ENCODE measurements around the gene SMIM44. TPM values are rescaled to one million over a fixed set of nuclear protein-coding genes. Genes with fewer than 3 reads are reported as not detected.

Gene SMIM44
- total RNA-seq, 1 experiment from 2014 or later, result not detected

DNA sequence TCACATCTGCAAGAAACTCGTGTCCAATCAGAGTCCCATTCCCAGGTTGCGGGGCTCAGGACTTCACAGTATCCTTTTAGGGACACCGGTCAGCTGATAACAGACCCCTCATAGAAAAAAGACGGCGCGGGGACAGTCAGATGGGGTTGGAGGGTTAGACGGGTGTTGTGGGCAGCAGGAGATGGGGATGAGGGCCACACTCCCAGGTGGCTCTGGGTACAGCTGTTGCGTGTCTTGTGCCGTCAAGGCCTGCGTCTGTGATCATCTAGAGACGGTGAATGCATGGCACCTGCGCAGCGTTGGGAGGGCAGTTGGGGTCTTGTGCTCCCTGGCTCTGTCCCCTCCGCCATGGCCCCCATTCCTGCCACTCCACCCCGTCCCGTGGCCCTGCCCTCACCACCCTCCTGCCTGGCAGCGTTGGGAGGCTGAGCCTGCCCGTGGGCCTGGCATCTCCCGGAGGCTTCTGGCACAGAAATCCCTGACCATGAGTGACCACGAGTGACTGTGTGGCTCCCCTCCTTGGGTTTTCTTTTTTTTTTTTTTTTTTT is 41.7 kb upstream of the SMIM44 start:
- H3K4me1 ChIP-seq (replicated peaks; ENCODE audit: insufficient read depth), result no peaks in the 10 kb centered on the region
- H3K27ac ChIP-seq, result no peak overlapping the region
- H4K20me1 ChIP-seq (ENCODE audit: insufficient read depth), result no peaks in the 10 kb centered on the region
- H3K27me3 ChIP-seq (ENCODE audit: insufficient read depth, low read depth), result no peaks in the 10 kb centered on the region
- H3K4me2 ChIP-seq, result no peak overlapping the region
- H3K79me2 ChIP-seq (ENCODE audit: low read depth), result no peaks in the 10 kb centered on the region; the same call in 1 of the 2 replicates
- no peaks in the 10 kb centered on the region for H3K9me2 ChIP-seq (ENCODE audit: insufficient read depth)
- ChIA-PET CTCF (no interaction called here), POLR2A (ENCODE audit: unreplicated experiment) (no interaction called here)
- no peak for TF ChIP-seq EZH2 (IDR thresholded peaks at IDR 0.05; ENCODE audit: low read depth)
- TF ChIP-seq, protein P1, sequence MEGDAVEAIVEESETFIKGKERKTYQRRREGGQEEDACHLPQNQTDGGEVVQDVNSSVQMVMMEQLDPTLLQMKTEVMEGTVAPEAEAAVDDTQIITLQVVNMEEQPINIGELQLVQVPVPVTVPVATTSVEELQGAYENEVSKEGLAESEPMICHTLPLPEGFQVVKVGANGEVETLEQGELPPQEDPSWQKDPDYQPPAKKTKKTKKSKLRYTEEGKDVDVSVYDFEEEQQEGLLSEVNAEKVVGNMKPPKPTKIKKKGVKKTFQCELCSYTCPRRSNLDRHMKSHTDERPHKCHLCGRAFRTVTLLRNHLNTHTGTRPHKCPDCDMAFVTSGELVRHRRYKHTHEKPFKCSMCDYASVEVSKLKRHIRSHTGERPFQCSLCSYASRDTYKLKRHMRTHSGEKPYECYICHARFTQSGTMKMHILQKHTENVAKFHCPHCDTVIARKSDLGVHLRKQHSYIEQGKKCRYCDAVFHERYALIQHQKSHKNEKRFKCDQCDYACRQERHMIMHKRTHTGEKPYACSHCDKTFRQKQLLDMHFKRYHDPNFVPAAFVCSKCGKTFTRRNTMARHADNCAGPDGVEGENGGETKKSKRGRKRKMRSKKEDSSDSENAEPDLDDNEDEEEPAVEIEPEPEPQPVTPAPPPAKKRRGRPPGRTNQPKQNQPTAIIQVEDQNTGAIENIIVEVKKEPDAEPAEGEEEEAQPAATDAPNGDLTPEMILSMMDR (conservative IDR thresholded peaks at IDR 0.05), result no peak
- no TSS peak for BruUV-seq (replicated peaks)
- no peak overlapping the region for H2AFZ ChIP-seq
- intact Hi-C loops (cut with micrococcal nuclease; ENCODE audit: unreplicated experiment), result no loop called here
- H3K36me3 ChIP-seq (ENCODE audit: low read depth), result no peaks in the 10 kb centered on the region
- no peaks in the 10 kb centered on the region for H3F3A ChIP-seq (ENCODE audit: insufficient read depth, low read depth)
- no peak overlapping the region for H3K4me3 ChIP-seq
- DNase-seq, result no peak
- no peaks in the 10 kb centered on the region for H3K9me3 ChIP-seq (ENCODE audit: insufficient read depth, low read depth)

DNA sequence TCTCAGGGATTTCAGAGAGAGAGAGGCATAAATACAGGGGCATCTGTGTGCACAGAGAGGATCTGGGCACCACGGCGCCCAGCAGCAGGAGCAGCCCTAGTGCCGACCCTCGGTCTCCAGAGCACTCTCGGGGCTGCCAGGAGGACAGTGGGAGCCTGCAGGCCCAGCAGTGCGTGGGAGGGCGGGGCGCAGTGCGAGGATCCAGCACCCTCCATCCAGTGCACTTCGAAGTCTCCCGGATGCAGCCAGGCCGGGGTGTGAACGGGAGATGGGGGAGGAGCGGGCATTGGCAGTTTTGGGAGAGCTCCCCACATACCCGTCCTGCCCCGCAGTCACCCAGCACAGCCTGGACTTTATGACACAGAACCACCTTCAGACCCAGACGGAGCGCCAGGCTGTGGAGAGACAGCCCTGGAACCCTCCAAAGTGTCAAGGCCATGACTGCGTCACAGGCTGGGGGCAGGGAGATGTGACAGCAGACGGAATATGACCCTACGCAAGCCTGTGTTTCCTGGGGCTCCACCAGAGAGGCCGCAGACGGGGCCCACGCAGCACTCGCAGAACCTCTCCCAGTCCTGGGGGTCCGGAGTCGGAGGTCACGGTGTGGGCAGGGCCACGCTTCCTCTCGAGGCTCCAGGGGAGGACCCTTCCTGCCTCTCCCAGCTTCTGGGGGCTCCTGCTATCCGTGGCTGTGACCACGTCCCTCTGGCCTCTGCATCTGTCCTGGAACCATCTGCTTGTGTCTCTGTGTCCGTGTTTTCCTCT is 41.0 kb upstream of the SMIM44 start:
- Histone ChIP-seq H3K4me3 (no peak overlapping the region), H3K9me3 (ENCODE audit: insufficient read depth, low read depth) (no peaks in the 10 kb centered on the region), H4K20me1 (ENCODE audit: insufficient read depth) (no peaks in the 10 kb centered on the region), H3K27me3 (ENCODE audit: insufficient read depth, low read depth) (no peaks in the 10 kb centered on the region), H3K27ac (no peak overlapping the region), H2AFZ (no peak overlapping the region), H3F3A (ENCODE audit: insufficient read depth, low read depth) (no peaks in the 10 kb centered on the region), H3K36me3 (ENCODE audit: low read depth) (no peaks in the 10 kb centered on the region), H3K4me1 (replicated peaks; ENCODE audit: insufficient read depth) (no peaks in the 10 kb centered on the region), H3K4me2 (no peak overlapping the region), H3K79me2 (ENCODE audit: low read depth) (peaks cover 5% of the 10 kb centered on the region; the same call in 1 of the 2 replicates), H3K9me2 (ENCODE audit: insufficient read depth) (no peaks in the 10 kb centered on the region)
- BruUV-seq (replicated peaks), result no TSS peak
- POLR2A ChIA-PET (ENCODE audit: unreplicated experiment), result no interaction called here
- intact Hi-C loops (cut with micrococcal nuclease; ENCODE audit: unreplicated experiment), result no loop called here
- CTCF ChIA-PET, result no interaction called here
- TF ChIP-seq, protein P1 (conservative IDR thresholded peaks at IDR 0.05), result no peak
- TF ChIP-seq EZH2 (IDR thresholded peaks at IDR 0.05; ENCODE audit: low read depth), result no peak
- DNase-seq, result no peak

DNA sequence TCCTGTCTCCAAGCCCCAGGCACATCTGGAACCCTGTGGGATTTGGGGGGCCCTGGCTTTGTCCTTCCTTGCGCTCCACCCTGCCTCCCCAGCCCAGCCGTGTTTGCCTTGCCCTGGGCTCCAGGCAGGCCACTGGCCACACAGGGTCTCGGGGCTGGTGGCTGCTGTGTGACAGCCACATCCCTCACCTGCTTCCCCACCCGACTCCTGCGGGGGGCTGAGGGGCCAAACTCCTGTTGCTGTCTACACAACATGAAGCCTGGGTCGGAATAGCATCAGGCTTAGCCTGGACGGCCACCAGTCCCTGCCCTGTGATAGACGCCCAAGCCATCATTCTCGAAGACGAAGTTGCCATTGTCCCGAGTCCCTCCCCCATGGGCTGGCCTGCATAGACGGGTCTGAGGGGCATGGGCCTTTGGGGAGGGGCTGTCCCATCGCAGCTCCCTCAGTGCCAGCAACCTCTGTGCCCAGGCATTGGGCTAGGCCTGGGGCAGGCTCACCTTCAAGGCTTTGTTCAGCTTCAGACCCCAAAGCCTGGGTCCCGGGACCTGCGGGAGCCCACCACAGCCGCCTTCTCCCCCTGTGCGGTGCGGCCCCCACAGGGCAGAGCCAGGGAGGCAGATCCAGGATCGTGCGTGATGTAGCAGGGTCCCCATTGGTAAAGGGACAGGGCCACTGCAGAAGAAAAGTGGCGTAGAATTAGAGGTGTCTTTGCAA is 40.3 kb upstream of the SMIM44 start:
- Histone ChIP-seq H3K9me3 (ENCODE audit: insufficient read depth, low read depth) (no peaks in the 10 kb centered on the region), H3K27ac (no peak overlapping the region), H3K9me2 (ENCODE audit: insufficient read depth) (no peaks in the 10 kb centered on the region), H3K4me3 (no peak overlapping the region), H2AFZ (no peak overlapping the region), H3F3A (ENCODE audit: insufficient read depth, low read depth) (no peaks in the 10 kb centered on the region), H4K20me1 (ENCODE audit: insufficient read depth) (no peaks in the 10 kb centered on the region), H3K79me2 (ENCODE audit: low read depth) (peaks cover 5% of the 10 kb centered on the region; the same call in 1 of the 2 replicates), H3K36me3 (ENCODE audit: low read depth) (no peaks in the 10 kb centered on the region), H3K4me1 (replicated peaks; ENCODE audit: insufficient read depth) (no peaks in the 10 kb centered on the region), H3K27me3 (ENCODE audit: insufficient read depth, low read depth) (no peaks in the 10 kb centered on the region), H3K4me2 (no peak overlapping the region)
- no TSS peak for BruUV-seq (replicated peaks)
- TF ChIP-seq, protein P1 (conservative IDR thresholded peaks at IDR 0.05), result no peak
- TF ChIP-seq EZH2 (IDR thresholded peaks at IDR 0.05; ENCODE audit: low read depth), result no peak
- intact Hi-C loops (cut with micrococcal nuclease; ENCODE audit: unreplicated experiment), result no loop called here
- ChIA-PET POLR2A (ENCODE audit: unreplicated experiment) (no interaction called here), CTCF (no interaction called here)
- DNase-seq, result no peak

All from PC-9 (cell line).